Gastrocnemius medialis (tissue), 4 donors: ENCODE results near the gene PROS1.

ENCODE experiments used
- POLR2A ChIP-seq, 2 donors: fragments of 450-650 bp; IDR thresholded peaks; one replicate each; pipeline ENCODE4 v1.6.1; 2017; ENCODE audit warnings: antibody characterized with exemption in 2 of 2, mild to moderate bottlenecking in 2 of 2, moderate library complexity in 2 of 2
- TF ChIP-seq, protein P1 (sequence below), 5 experiments: fragments of 450-650 bp in 3 of 5; fragments of 200-600 bp in 2 of 5; sonication (generic) in 2 of 5; IDR thresholded peaks in 4 of 5; conservative IDR thresholded peaks in 1 of 5; 1 replicate in 4 of 5; 2 replicates in 1 of 5; pipeline ENCODE4 v1.5.1; 2016 to 2019; ENCODE audit warnings: antibody characterized with exemption in 5 of 5, mild to moderate bottlenecking in 3 of 5, moderate library complexity in 3 of 5

DNA sequence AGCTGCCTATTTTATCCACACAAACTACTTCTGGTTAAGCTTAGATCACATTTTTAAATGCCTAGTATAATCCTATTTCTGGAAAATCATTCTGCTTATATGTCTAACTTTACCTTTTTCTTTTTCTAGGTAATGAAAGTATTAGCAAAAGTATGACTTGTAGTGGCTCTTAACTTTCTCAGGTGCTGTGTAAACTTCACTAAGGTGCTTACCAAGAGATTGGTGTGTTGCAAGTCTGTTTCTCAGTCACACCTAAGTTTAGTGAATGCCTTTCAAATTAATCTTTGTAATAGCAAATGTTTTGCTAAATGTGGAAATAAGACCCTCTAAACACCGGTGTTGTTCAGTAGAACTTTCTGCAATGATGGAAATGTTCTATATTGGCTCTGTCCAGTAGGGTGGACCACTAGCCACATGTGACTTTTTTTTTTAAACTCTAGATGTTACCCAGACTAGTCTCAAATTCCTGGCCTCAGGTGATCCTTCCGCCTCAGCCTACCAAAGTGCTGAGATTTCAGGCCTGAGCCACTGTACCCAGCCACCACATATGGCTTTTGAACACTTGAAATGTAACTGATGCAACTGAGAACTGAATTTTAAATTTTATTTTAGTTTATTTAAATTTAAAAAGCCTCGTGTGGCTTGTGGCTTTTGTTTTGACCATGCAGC, 28.3 kb upstream of the PROS1 start:
- TF ChIP-seq, protein P1, sequence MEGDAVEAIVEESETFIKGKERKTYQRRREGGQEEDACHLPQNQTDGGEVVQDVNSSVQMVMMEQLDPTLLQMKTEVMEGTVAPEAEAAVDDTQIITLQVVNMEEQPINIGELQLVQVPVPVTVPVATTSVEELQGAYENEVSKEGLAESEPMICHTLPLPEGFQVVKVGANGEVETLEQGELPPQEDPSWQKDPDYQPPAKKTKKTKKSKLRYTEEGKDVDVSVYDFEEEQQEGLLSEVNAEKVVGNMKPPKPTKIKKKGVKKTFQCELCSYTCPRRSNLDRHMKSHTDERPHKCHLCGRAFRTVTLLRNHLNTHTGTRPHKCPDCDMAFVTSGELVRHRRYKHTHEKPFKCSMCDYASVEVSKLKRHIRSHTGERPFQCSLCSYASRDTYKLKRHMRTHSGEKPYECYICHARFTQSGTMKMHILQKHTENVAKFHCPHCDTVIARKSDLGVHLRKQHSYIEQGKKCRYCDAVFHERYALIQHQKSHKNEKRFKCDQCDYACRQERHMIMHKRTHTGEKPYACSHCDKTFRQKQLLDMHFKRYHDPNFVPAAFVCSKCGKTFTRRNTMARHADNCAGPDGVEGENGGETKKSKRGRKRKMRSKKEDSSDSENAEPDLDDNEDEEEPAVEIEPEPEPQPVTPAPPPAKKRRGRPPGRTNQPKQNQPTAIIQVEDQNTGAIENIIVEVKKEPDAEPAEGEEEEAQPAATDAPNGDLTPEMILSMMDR (IDR thresholded peaks at IDR 0.05 in 4 of 5, conservative IDR thresholded peaks at IDR 0.05 in 1 of 5): no peak
- no peak for TF ChIP-seq POLR2A (IDR thresholded peaks at IDR 0.05)
